ENCODE data around the gene RAB11FIP4.

The RAB11FIP4 gene

GRCh38 chr17:31570231-31570630 is 178.8 kb downstream of the RAB11FIP4 start:
- DNase-seq (ENCODE audit: low read depth): no peak

GRCh38 chr17:31570951-31571892 is 179.7 kb downstream of the RAB11FIP4 start:
- DNase-seq (ENCODE audit: low read depth): no peak

GRCh38 chr17:31572341-31572740 is 180.9 kb downstream of the RAB11FIP4 start:
- no peak for DNase-seq (ENCODE audit: low read depth)

- DNase-seq (ENCODE audit: low read depth): no peak
These were observed 181.6 kb downstream of the RAB11FIP4 start for GRCh38 chr17:31573047-31573446.

- no peak for DNase-seq (ENCODE audit: low read depth)
These were observed 182.4 kb downstream of the RAB11FIP4 start for GRCh38 chr17:31573861-31574260.

- no peak for DNase-seq (ENCODE audit: low read depth)
These were observed 183.0 kb downstream of the RAB11FIP4 start for GRCh38 chr17:31574458-31574857.

- no peak for DNase-seq (ENCODE audit: low read depth)
These were observed 183.6 kb downstream of the RAB11FIP4 start for GRCh38 chr17:31575043-31575442.

- no peak for DNase-seq (ENCODE audit: low read depth)
These were observed 187.8 kb downstream of the RAB11FIP4 start for GRCh38 chr17:31579265-31579664.

- DNase-seq (ENCODE audit: low read depth): no peak
These were observed 188.8 kb downstream of the RAB11FIP4 start for GRCh38 chr17:31580316-31580705.

- DNase-seq (ENCODE audit: low read depth): no peak
These were observed 189.4 kb downstream of the RAB11FIP4 start for GRCh38 chr17:31580706-31581490.

- no peak for DNase-seq (ENCODE audit: low read depth)
These were observed 190.0 kb downstream of the RAB11FIP4 start for GRCh38 chr17:31581491-31581890.

- DNase-seq (ENCODE audit: low read depth): no peak
These were observed 190.9 kb downstream of the RAB11FIP4 start for GRCh38 chr17:31582151-31582907.

- DNase-seq (ENCODE audit: low read depth): no peak
These were observed 192.4 kb downstream of the RAB11FIP4 start for GRCh38 chr17:31583772-31584356.

GRCh38 chr17:31584438-31585279 is 193.2 kb downstream of the RAB11FIP4 start:
- no peak for DNase-seq (ENCODE audit: low read depth)

GRCh38 chr17:31585280-31585630 is 193.8 kb downstream of the RAB11FIP4 start:
- no peak for DNase-seq (ENCODE audit: low read depth)

GRCh38 chr17:31586946-31587345 is 195.5 kb downstream of the RAB11FIP4 start:
- no peak for DNase-seq (ENCODE audit: low read depth)

GRCh38 chr17:31587462-31587861 is 196.0 kb downstream of the RAB11FIP4 start:
- no peak for DNase-seq (ENCODE audit: low read depth)
